Suppressor macrophage (primary cell): ENCODE data around the gene MAP1LC3A.

Experiments used
- DNase-seq, 4 experiments: peaks; one replicate each; pipeline ENCODE4 v3.0.0-alpha.2; 2020 to 2022

MAP1LC3A gene

GRCh38 chr20:34549291-34549928 is 9.1 kb upstream of the MAP1LC3A start:
- DNase-seq, result peak; percentile 6 to 24 (median 18)

GRCh38 chr20:34549929-34550305 is 8.6 kb upstream of the MAP1LC3A start:
- no peak for DNase-seq

- DNase-seq, result no peak
Measured at GRCh38 chr20:34552569-34552968, 5.9 kb upstream of the MAP1LC3A start.

- DNase-seq, result no peak
Measured at GRCh38 chr20:34553366-34553867, 5.1 kb upstream of the MAP1LC3A start.

GRCh38 chr20:34557936-34558319 is 590 bp upstream of the MAP1LC3A start:
- peak in 2 of 4 experiments; percentile 15 to 18 for DNase-seq

- no peak for DNase-seq
Measured at GRCh38 chr20:34559311-34560140, 1.0 kb downstream of the MAP1LC3A start.

- no peak for DNase-seq
Measured at GRCh38 chr20:34560141-34560523, 1.6 kb downstream of the MAP1LC3A start.

- no peak for DNase-seq
Measured at GRCh38 chr20:34560614-34561013, 2.1 kb downstream of the MAP1LC3A start.

- no peak for DNase-seq
Measured at GRCh38 chr20:34561661-34562060, 3.1 kb downstream of the MAP1LC3A start.

- peak in 3 of 4 experiments; percentile 22 to 49 (median 28) for DNase-seq
Measured at GRCh38 chr20:34562641-34563040, 4.1 kb downstream of the MAP1LC3A start.

- no peak for DNase-seq
Measured at GRCh38 chr20:34564833-34565232, 6.3 kb downstream of the MAP1LC3A start.

- DNase-seq, result no peak
Measured at GRCh38 chr20:34566978-34567891, 8.7 kb downstream of the MAP1LC3A start.

- DNase-seq, result no peak
Measured at GRCh38 chr20:34567892-34568865, 9.7 kb downstream of the MAP1LC3A start.

GRCh38 chr20:34569598-34569997 is 11.1 kb downstream of the MAP1LC3A start:
- no peak for DNase-seq

- DNase-seq, result peak; percentile 59 to 81 (median 64)
Measured at GRCh38 chr20:34570859-34571306, 12.4 kb downstream of the MAP1LC3A start.

- no peak for DNase-seq
Measured at GRCh38 chr20:34571753-34572152, 13.2 kb downstream of the MAP1LC3A start.

GRCh38 chr20:34573541-34574300 is 15.2 kb downstream of the MAP1LC3A start:
- DNase-seq, result no peak

- DNase-seq, result no peak
Measured at GRCh38 chr20:34574426-34574825, 15.9 kb downstream of the MAP1LC3A start.

GRCh38 chr20:34574861-34575260 is 16.3 kb downstream of the MAP1LC3A start:
- no peak for DNase-seq

GRCh38 chr20:34575271-34575670 is 16.8 kb downstream of the MAP1LC3A start:
- no peak for DNase-seq

- no peak for DNase-seq
Measured at GRCh38 chr20:34575756-34576155, 17.2 kb downstream of the MAP1LC3A start.
